Liver (tissue), 9 donors: ENCODE measurements around the gene UROC1. TPM values are rescaled to one million over a fixed set of nuclear protein-coding genes. Genes with fewer than 3 reads are reported as not detected.

Experiments used
- DNase-seq: peaks from one replicate; pipeline ENCODE4 v3.0.0-alpha.2; 2017; ENCODE audit warnings: low spot score
- H3K27ac ChIP-seq, 2 donors: one replicate each; pipeline ENCODE4 v1.7.0; 2013; ENCODE audit warnings: inconsistent platforms in 2 of 2, low read length in 2 of 2, control low read depth in 1 of 2, low read depth in 1 of 2, mild to moderate bottlenecking in 1 of 2
- H3K27me3 ChIP-seq, 4 donors: one replicate each; pipeline versions ENCODE4 v1.6.1 to v1.7.0; 2013; ENCODE audit warnings: low read length in 3 of 4, inconsistent platforms in 1 of 4, mild to moderate bottlenecking in 1 of 4, moderate library complexity in 1 of 4; ENCODE audit not compliant: control insufficient read depth in 4 of 4, insufficient read depth in 4 of 4
- H3K36me3 ChIP-seq, 4 donors: one replicate each; pipeline versions ENCODE4 v1.6.1 to v1.7.0; 2013; ENCODE audit warnings: low read length in 3 of 4, mild to moderate bottlenecking in 3 of 4, low read depth in 1 of 4, moderate library complexity in 1 of 4; ENCODE audit not compliant: control insufficient read depth in 4 of 4, insufficient read depth in 3 of 4
- H3K4me1 ChIP-seq, 4 donors: one replicate each; pipeline versions ENCODE4 v1.6.1 to v1.7.0; 2013; ENCODE audit warnings: low read length in 3 of 4, mild to moderate bottlenecking in 3 of 4, moderate library complexity in 1 of 4; ENCODE audit not compliant: control insufficient read depth in 4 of 4, insufficient read depth in 4 of 4
- H3K4me3 ChIP-seq, 3 donors: one replicate each; pipeline versions ENCODE4 v1.6.1 to v1.7.0; 2013; ENCODE audit warnings: low read length in 3 of 3, control low read depth in 1 of 3, low read depth in 1 of 3, mild to moderate bottlenecking in 1 of 3
- H3K9ac ChIP-seq, 2 donors: one replicate each; pipeline ENCODE4 v1.7.0; 2013; ENCODE audit warnings: low read length in 2 of 2, mild to moderate bottlenecking in 2 of 2, moderate library complexity in 2 of 2, control low read depth in 1 of 2, low read depth in 1 of 2
- H3K9me3 ChIP-seq, 4 donors: one replicate each; pipeline versions ENCODE4 v1.6.1 to v1.7.0; 2013; ENCODE audit warnings: low read length in 3 of 4; ENCODE audit not compliant: control insufficient read depth in 4 of 4
- EGR1 ChIP-seq, 2 donors: IDR thresholded peaks; 2 replicates each; pipeline ENCODE4 v1.6.1; 2016 to 2018; ENCODE audit warnings: antibody characterized with exemption in 2 of 2, low read depth in 2 of 2
- FOXA1 ChIP-seq: IDR thresholded peaks from 2 replicates; pipeline ENCODE4 v1.6.1; 2016; ENCODE audit warnings: antibody characterized with exemption
- FOXA2 ChIP-seq: IDR thresholded peaks from 2 replicates; pipeline ENCODE4 v1.6.1; 2016; ENCODE audit warnings: antibody characterized with exemption
- GABPA ChIP-seq, 2 donors: IDR thresholded peaks in 1 of 2; conservative IDR thresholded peaks in 1 of 2; 2 replicates each; pipeline ENCODE4 v1.6.1; 2016; ENCODE audit warnings: antibody characterized with exemption in 2 of 2, mild to moderate bottlenecking in 1 of 2, moderate library complexity in 1 of 2
- HNF4A ChIP-seq, 2 donors: conservative IDR thresholded peaks; 2 replicates each; pipeline ENCODE4 v1.6.1; 2016; ENCODE audit warnings: antibody characterized with exemption in 2 of 2, mild to moderate bottlenecking in 2 of 2
- HNF4G ChIP-seq: IDR thresholded peaks from 2 replicates; pipeline ENCODE4 v1.6.1; 2016; ENCODE audit warnings: antibody characterized with exemption
- JUND ChIP-seq, 2 donors: IDR thresholded peaks; 2 replicates each; pipeline ENCODE4 v1.6.1; 2016; ENCODE audit warnings: antibody characterized with exemption in 2 of 2
- NR2F2 ChIP-seq: IDR thresholded peaks from 2 replicates; pipeline ENCODE4 v1.6.1; 2016; ENCODE audit warnings: antibody characterized with exemption
- RAD21 ChIP-seq, 2 donors: IDR thresholded peaks; 2 replicates each; pipeline ENCODE4 v1.6.1; 2016; ENCODE audit warnings: antibody characterized with exemption in 2 of 2, mild to moderate bottlenecking in 2 of 2
- RXRA ChIP-seq, 2 donors: IDR thresholded peaks; 2 replicates each; pipeline ENCODE4 v1.6.1; 2017 to 2018; ENCODE audit warnings: antibody characterized with exemption in 2 of 2, mild to moderate bottlenecking in 1 of 2
- SP1 ChIP-seq: IDR thresholded peaks from 2 replicates; pipeline ENCODE4 v1.6.1; 2018; ENCODE audit warnings: antibody characterized with exemption, mild to moderate bottlenecking
- TAF1 ChIP-seq: conservative IDR thresholded peaks from 2 replicates; pipeline ENCODE4 v1.6.1; 2016; ENCODE audit warnings: antibody characterized with exemption, mild to moderate bottlenecking
- YY1 ChIP-seq: IDR thresholded peaks from 2 replicates; pipeline ENCODE4 v1.6.1; 2016; ENCODE audit warnings: antibody characterized with exemption, mild to moderate bottlenecking
- WGBS: extraction: QIAGEN DNeasy Blood & Tissue Kit; methylation state at CpG from one replicate; pipeline ENCODE4 v1.1.7; 2013; 5-methylcytosine and 5-hydroxymethylcytosine counted together
- polyA plus RNA-seq, 2 donors: library from polyadenylated mRNA; stranded (reverse) in 1 of 2; unstranded in 1 of 2; fragments of 200-250 nt in 1 of 2; fragments of >200 nt in 1 of 2; fragmentation: Nextera tagmentation in 1 of 2; extraction: Ambion mirVana in 1 of 2; gene quantifications; one replicate each; pipeline versions ENCODE4 v1.2.1 to v1.2.3, GENCODE V29; 2013 to 2015
- total RNA-seq, 2 donors: library from RNA; depleted of rRNA; stranded (reverse); fragments of >200 nt; gene quantifications; one replicate each; pipeline ENCODE4 v1.2.3, GENCODE V29; 2014
- TF ChIP-seq, protein P1 (sequence below): fragments of 150-350 bp; IDR thresholded peaks from 2 replicates; pipeline ENCODE4 v1.5.1; 2017; ENCODE audit warnings: improper control_type of control experiment, low read depth, low read length; ENCODE audit not compliant: missing input control
- TF ChIP-seq, protein P2 (sequence below): IDR thresholded peaks from 2 replicates; pipeline ENCODE4 v1.6.1; 2016; ENCODE audit warnings: antibody characterized with exemption
- TF ChIP-seq, protein P3 (sequence below): IDR thresholded peaks from 2 replicates; pipeline ENCODE4 v1.6.1; 2016; ENCODE audit warnings: antibody characterized with exemption, mild to moderate bottlenecking
- TF ChIP-seq, protein P4 (sequence below): IDR thresholded peaks from 2 replicates; pipeline ENCODE4 v1.6.1; 2016; ENCODE audit warnings: antibody characterized with exemption
- TF ChIP-seq, protein P5 (sequence below): IDR thresholded peaks from 2 replicates; pipeline ENCODE4 v1.6.1; 2016; ENCODE audit warnings: antibody characterized with exemption
- donor health status: healthy.
- donor health status: healthy.
- donor health status: healthy.
- donor health status: healthy.
- donor health status: healthy.

Gene UROC1
- total and polyA plus RNA-seq, 4 donors = 5.9 to 28.4 (median 18.2) TPM

DNA sequence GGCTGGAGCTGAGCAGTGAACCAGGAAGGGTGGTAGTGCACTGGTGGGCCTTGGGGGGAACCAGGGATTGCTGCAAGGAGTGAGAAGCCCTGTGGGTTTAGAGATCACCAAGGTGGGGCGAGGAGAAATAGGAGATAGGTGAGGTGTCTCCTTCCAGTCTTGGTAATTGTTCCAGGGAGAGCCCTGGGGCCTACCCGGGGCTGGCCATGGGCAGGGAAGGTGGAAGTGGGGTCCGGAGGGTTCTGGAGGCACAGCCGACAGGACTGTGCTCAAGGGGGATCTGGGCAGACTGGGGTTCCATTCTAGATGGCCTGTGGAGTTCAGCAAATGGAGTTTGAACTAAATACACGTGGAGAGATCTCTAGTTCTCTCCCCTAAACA is 10.8 kb upstream of the UROC1 start:
- TF ChIP-seq FOXA1 = no peak
- TF ChIP-seq, protein P1, sequence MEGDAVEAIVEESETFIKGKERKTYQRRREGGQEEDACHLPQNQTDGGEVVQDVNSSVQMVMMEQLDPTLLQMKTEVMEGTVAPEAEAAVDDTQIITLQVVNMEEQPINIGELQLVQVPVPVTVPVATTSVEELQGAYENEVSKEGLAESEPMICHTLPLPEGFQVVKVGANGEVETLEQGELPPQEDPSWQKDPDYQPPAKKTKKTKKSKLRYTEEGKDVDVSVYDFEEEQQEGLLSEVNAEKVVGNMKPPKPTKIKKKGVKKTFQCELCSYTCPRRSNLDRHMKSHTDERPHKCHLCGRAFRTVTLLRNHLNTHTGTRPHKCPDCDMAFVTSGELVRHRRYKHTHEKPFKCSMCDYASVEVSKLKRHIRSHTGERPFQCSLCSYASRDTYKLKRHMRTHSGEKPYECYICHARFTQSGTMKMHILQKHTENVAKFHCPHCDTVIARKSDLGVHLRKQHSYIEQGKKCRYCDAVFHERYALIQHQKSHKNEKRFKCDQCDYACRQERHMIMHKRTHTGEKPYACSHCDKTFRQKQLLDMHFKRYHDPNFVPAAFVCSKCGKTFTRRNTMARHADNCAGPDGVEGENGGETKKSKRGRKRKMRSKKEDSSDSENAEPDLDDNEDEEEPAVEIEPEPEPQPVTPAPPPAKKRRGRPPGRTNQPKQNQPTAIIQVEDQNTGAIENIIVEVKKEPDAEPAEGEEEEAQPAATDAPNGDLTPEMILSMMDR = peak; percentile 2
- WGBS = 57% methylated on average over 5 of the region's 5 CpGs
- no peaks in the 10 kb centered on the region for H3K36me3 ChIP-seq
- H3K9me3 ChIP-seq = no peaks in the 10 kb centered on the region
- no peaks in the 10 kb centered on the region for H3K27me3 ChIP-seq
- H3K9ac ChIP-seq = peak overlapping the region in 1 of 2 donors; percentile 72
- DNase-seq = no peak
- peak overlapping the region; percentile 94 to 96 for H3K27ac ChIP-seq
- peaks cover 18 to 79% (median 60%) of the 10 kb centered on the region in 4 donors for H3K4me1 ChIP-seq
- H3K4me3 ChIP-seq = no peak overlapping the region

DNA sequence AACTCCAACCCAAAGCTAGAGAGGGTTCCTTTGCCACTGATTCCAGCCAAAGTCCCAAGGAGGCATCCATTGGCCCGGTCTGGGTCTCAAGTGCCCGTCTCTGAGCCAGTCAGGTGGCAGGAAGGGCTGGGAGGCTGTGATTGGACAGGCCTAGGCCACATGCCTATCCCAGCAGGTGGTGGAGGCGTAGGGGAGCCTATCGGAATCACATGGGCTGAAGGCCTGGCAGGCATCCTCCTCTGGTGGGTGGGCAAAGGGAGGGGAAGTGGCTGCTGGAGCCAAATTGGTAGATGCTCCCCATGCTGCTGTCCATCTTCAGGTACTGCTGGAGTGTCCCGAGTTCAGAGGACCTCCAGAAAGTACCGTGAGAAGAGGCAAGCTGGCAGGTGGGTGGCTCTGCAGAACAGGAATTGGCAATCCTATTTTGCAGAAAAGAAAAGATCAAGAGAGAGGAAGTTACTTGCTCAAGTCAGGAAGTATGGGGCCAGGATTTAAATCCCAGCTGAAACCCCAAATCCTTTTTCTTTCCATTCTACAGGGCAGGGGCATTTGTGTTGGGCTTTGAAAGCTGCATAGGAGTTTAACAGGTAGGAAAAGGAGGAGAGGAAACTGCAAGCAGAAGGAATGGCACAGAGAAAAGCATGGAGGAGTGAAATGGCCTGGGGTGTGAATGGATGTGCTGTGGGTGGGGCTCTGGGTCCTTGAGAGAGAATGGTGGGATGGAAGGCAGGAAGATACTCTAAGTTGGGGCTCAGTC is 10.1 kb upstream of the UROC1 start:
- H3K9me3 ChIP-seq = no peaks in the 10 kb centered on the region
- no peak overlapping the region for H3K9ac ChIP-seq
- H3K36me3 ChIP-seq = no peaks in the 10 kb centered on the region
- no peak overlapping the region for H3K4me3 ChIP-seq
- WGBS = 82% methylated on average over 6 of the region's 6 CpGs
- H3K4me1 ChIP-seq = peaks cover 18 to 83% (median 67%) of the 10 kb centered on the region in 4 donors
- no peak for TF ChIP-seq GABPA (IDR thresholded peaks at IDR 0.05 in 1 of 2, conservative IDR thresholded peaks at IDR 0.05 in 1 of 2)
- TF ChIP-seq FOXA1 = no peak
- TF ChIP-seq NR2F2 = no peak
- TF ChIP-seq HNF4A (conservative IDR thresholded peaks at IDR 0.05) = no peak
- TF ChIP-seq FOXA2 = no peak
- no peak for DNase-seq
- H3K27me3 ChIP-seq = no peaks in the 10 kb centered on the region
- peak overlapping the region; percentile 94 to 96 for H3K27ac ChIP-seq

DNA sequence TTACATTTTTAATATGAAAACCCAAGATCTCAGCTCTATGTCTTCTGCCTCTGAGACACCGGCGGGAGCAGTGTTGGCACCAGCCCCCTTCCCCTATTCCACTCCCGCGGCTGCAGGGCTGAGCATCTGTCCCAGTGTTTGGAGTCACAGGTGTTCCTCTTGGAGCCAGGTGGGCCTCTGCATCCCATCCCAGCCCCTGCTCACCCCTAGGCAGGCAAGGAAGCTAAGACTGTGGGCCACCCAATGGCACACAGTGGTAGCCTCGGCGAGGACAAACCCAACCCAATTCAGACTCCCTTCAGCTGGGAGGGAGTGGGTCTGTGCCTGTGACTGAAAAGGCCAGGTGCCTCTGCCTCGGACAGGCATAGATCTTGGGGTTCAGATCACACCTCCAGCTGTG is 9.4 kb upstream of the UROC1 start:
- H3K27ac ChIP-seq = peak overlapping the region; percentile 94 to 96
- H3K36me3 ChIP-seq = no peaks in the 10 kb centered on the region
- H3K9ac ChIP-seq = no peak overlapping the region
- H3K4me3 ChIP-seq = no peak overlapping the region
- H3K27me3 ChIP-seq = no peaks in the 10 kb centered on the region
- 91% methylated on average over 7 of the region's 7 CpGs for WGBS
- H3K4me1 ChIP-seq = peaks cover 18 to 85% (median 71%) of the 10 kb centered on the region in 4 donors
- no peaks in the 10 kb centered on the region for H3K9me3 ChIP-seq
- no peak for DNase-seq
- TF ChIP-seq, protein P2, sequence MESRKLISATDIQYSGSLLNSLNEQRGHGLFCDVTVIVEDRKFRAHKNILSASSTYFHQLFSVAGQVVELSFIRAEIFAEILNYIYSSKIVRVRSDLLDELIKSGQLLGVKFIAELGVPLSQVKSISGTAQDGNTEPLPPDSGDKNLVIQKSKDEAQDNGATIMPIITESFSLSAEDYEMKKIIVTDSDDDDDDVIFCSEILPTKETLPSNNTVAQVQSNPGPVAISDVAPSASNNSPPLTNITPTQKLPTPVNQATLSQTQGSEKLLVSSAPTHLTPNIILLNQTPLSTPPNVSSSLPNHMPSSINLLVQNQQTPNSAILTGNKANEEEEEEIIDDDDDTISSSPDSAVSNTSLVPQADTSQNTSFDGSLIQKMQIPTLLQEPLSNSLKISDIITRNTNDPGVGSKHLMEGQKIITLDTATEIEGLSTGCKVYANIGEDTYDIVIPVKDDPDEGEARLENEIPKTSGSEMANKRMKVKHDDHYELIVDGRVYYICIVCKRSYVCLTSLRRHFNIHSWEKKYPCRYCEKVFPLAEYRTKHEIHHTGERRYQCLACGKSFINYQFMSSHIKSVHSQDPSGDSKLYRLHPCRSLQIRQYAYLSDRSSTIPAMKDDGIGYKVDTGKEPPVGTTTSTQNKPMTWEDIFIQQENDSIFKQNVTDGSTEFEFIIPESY = no peak
- TF ChIP-seq, protein P3, sequence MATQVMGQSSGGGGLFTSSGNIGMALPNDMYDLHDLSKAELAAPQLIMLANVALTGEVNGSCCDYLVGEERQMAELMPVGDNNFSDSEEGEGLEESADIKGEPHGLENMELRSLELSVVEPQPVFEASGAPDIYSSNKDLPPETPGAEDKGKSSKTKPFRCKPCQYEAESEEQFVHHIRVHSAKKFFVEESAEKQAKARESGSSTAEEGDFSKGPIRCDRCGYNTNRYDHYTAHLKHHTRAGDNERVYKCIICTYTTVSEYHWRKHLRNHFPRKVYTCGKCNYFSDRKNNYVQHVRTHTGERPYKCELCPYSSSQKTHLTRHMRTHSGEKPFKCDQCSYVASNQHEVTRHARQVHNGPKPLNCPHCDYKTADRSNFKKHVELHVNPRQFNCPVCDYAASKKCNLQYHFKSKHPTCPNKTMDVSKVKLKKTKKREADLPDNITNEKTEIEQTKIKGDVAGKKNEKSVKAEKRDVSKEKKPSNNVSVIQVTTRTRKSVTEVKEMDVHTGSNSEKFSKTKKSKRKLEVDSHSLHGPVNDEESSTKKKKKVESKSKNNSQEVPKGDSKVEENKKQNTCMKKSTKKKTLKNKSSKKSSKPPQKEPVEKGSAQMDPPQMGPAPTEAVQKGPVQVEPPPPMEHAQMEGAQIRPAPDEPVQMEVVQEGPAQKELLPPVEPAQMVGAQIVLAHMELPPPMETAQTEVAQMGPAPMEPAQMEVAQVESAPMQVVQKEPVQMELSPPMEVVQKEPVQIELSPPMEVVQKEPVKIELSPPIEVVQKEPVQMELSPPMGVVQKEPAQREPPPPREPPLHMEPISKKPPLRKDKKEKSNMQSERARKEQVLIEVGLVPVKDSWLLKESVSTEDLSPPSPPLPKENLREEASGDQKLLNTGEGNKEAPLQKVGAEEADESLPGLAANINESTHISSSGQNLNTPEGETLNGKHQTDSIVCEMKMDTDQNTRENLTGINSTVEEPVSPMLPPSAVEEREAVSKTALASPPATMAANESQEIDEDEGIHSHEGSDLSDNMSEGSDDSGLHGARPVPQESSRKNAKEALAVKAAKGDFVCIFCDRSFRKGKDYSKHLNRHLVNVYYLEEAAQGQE = no peak
- TF ChIP-seq JUND (IDR thresholded peaks at IDR 0.05) (no peak), SP1 (no peak), FOXA2 (no peak), EGR1 (IDR thresholded peaks at IDR 0.05; ENCODE audit: low read depth in 2 of 2) (no peak), HNF4A (conservative IDR thresholded peaks at IDR 0.05) (no peak), FOXA1 (no peak), HNF4G (no peak), RAD21 (IDR thresholded peaks at IDR 0.05) (no peak), RXRA (IDR thresholded peaks at IDR 0.05) (no peak), TAF1 (no peak), YY1 (no peak), NR2F2 (no peak)
- TF ChIP-seq, protein P4, sequence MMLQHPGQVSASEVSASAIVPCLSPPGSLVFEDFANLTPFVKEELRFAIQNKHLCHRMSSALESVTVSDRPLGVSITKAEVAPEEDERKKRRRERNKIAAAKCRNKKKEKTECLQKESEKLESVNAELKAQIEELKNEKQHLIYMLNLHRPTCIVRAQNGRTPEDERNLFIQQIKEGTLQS = no peak
- TF ChIP-seq, protein P5, sequence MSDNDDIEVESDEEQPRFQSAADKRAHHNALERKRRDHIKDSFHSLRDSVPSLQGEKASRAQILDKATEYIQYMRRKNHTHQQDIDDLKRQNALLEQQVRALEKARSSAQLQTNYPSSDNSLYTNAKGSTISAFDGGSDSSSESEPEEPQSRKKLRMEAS = no peak
